HG02763 (cell line): ENCODE results near the gene RASL10A.
A peak's percentile ranks its signal among the peaks of the same experiment; 100 is the strongest.

Source experiments
- ATAC-seq: cut with Tn5 transposase; IDR thresholded peaks from one replicate; pipeline ENCODE4 v1.9.1; 2021; ENCODE audit warnings: mild to moderate bottlenecking, moderate library complexity; ENCODE audit not compliant: unreplicated experiment

Gene RASL10A

DNA sequence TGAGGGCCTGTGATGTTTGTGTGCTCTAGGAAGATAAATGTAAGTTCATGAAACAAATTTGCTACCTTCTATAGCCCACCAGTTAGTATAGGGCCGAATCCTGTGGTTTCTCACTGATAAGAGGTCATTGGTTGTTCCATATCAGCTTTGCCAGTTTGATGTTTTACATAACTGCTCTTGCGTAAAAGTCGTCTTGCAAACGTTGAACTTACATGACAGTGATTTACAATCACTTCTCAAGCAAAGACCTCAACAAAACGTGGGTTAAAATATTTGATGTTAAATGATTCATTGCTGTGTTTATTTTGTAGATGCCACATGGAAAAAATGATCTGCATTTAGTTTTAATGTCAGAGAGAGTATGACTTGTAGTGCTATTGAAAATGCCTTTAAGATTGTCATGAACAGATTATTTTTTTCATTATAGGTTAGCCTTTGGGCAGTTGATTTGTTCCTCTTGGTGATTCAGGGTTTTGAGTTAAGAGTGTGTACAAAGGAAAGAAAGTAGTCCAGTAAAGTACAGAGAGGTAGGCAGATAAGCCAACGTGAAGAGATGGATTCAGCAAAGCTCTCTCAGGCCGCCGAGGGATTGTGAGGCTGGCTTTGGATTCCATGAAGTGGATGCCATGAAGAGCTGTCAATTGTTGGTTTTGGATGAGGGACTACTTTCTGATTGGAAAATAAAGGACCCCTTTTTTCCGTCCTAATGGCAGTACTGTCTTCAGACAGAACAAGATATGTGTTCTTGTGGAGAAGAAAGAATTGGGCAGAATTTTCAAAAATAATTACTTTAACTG, 44.8 kb downstream of the RASL10A start:
- ATAC-seq = no peak

DNA sequence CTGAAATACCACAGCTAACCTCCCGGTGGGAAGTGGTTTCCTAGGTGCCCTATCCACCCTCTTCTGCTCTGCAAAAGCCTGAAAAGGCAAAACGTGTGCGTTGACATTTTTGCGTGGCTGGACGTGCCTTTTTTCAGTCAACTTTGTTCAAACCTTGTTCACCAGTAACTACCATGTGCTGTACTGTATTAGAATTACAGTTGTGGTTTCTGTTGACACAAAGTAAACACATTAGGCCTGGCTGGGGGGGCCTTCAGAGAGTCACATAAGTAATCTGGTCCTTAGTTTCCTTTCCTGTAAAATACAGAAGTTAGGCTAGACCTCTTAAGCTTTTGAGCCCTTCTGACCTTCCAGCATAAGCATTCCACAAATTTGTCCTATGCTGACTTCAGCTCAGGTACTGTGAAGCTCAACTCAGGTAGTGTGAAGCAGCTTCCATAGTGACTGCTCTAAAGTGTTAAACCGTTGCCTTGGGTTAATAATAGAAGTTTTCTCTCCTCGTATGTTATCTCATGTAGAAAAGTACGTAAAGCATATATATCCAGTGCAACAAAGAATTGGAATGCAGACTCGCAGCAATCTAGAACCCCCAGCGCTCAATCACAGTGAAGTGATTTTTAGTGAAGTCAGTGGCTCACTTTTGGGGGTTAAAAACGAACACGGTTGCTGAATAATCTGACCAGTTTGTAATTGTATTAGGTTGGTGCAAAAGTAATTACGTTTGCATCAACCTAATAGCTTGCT, 45.6 kb downstream of the RASL10A start:
- ATAC-seq = no peak

DNA sequence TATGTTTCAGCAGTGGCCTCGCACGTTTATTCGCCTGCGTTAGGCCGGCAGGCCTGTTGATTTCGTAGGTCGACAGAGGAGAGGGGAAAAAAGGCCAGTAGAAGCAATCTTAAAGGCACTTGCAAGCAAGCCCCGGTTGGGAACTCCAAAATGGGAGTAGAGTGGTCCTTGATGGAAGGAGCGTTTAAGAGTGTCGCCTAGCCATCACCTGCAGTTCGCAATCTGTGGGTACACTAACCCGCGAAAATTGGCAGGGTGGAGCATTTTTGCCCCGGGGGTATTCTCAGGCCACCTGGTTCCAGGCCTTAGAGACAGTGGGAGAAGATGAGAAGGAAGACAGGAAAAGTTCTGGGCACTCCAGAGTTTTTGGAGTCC, 46.3 kb downstream of the RASL10A start:
- ATAC-seq = no peak

DNA sequence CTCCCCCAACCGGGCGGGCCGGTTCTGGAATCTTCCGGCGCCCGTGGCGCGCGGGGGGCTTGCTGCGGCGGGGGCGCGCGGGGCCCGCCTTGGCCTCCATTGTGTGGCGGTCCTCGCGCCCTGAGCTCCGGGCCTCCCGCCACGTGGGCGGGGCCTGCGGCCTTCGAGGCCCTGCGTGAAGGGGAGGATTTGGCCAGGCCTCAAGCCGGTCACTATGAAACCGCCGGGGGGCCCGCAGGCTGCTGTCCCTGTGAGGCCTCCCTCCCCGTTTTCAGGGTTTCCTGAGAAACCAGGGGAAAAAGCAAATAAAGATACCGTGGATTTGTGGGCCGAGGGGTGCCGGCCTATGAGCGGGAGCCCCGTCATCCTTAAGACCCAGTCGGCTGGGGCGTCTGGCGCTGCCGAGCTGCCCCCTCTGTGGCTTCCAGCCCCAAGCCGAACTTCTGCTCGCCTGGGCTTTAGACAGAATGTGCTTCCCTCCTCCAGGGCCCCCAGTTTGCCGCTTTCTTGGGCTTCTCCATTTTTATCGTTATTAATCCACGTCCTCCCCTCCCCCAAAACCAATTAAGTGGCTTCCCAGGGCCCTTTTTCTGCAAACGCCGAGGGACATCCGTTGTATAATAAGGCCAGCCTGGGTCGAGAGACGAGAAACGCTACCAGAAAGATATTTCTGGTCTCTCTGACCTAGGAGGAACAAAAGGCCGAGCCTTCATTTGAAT, 46.8 kb downstream of the RASL10A start:
- ATAC-seq = peak; percentile 25

DNA sequence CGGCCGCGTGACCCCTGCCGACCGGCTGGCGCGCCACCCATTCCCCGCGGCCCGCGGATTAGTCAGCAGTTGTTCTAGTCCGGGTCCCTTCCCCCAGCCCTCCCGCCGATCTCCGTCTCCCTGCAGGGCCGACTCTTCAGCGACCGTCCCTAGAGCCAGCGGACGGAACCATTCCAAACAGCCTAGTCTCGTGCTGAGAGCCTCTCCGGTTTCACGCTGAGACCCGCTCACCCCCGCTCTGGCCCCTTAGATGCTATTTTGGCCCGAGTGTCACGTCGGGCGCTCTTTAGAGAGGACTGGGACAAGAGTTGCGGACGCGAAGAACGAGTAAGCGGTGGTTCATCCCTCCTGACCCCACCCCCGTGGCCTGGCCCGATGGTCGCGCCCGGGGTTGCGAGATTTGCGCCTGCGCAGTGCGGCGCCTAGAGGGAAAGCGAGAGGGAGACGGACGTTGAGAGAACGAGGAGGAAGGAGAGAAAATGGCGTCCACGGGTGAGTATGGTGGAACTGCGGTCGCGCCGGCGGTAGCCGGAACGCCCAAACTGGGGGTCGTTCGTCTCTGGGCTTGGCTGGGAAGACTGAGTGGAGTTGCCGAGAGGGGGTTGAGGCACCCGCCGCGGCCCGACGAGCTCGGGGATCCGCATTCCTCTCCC, 47.5 kb downstream of the RASL10A start, which contains the start of the genes EWSR1 and RHBDD3:
Gene EWSR1 (plus strand): TSS at position 411 of the 653 bp plus-strand sequence. CDS start 69 bp downstream, at position 480.
Gene RHBDD3 (minus strand): TSS at position 124 of the 653 bp plus-strand sequence. CDS start 2,355 bp downstream, outside the sequence.
- peak; percentile 76 for ATAC-seq

DNA sequence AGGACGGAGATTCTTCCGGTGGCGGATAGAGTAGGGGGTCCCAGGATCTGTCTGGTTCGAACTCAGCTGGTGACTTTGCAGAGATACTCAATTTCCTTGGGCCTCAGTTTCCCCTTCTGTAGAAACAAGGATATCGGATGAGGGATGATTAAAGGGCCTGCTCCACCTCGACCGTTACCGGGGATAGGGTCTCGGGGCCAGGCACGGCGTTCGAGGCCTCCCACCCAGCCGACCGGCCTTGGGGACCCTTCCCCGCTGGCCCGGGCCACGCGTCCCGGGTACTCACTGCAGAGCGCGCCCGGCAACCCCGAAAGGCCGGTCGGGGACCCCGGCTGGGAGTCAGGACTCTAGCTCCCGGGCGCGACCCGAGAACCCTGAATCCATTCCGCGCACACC, 48.0 kb downstream of the RASL10A start:
- no peak for ATAC-seq

DNA sequence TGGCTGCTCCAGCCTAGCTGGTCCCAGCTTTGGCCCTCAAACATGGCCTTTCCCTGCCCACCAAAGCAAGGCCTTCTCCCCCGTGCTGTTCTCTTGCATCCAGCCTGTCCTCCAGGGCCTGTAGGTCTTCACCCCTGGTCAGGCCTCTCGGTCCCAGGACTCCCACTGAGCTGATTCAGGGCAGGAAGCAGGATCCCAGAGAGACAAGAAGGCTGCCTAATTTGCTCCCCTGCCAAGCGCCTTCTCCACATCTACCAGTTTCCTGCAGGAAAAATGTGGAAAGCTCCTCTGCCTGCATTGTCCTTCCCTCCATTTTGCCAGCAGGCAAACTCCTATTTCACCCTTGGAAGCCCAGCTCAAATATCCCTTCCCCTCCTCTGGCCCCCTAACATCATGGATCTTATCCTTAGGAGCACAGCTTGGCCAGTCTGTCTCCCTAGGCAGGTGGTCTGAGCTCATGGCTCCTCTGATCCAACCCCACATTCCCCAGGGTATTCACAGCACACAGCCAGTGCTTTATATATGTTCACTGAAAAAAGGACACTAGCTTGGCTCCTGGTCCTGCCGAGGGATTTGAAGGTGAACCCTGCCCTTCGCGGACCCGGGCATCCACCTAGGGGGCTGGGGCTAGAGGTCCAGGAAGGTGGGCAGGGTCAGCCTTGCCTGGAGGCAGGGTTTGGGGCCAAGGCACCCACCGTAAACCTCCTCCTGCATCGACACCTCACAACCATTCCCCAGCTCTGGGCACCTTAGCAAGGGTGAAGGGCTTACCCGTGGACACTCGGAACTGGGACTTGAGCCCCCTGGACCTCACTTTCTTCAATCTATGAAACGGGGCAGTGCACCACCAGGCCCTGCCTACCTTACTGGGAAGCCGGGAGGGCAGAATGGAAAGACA, 48.7 kb downstream of the RASL10A start:
- no peak for ATAC-seq

DNA sequence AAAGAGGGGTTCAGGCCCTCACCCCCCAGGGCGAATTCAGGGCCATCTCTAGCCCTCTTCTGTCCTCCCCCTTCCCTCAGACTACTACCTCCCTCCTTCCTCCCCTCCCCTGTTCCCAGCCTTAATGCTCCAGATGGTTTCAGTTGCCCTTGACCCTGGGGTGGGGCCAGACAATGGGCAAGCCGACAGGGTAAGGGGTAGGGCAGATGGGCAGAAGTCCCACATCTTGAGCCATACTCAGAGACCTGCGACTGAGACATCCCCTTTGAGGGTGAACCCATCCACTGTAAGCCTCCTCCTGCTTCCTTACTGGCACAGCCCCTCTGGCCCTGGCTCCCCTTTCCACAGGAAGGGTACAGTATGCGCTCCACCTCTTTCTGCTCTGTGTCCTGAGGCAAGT, 49.6 kb downstream of the RASL10A start:
- no peak for ATAC-seq

DNA sequence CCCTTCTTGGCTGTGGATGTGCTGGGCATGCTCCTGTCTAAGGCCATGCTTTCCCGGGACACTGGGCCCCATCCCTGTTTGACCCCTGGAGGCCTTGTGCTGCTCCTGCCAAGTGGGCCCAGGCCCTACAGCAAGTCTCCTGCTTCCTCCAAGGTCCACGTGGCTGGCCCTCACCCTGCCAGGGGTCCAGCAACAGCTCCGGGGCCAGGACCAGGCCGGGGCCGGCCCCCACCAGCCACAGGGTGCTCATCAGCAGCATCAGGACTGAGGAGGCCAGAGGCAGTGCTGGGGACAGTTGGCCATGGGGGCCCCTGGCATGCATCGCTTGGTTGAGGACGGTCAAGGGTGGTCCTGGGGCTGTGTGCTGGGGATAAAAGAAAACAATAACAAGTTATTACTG, 50.2 kb downstream of the RASL10A start:
- no peak for ATAC-seq

DNA sequence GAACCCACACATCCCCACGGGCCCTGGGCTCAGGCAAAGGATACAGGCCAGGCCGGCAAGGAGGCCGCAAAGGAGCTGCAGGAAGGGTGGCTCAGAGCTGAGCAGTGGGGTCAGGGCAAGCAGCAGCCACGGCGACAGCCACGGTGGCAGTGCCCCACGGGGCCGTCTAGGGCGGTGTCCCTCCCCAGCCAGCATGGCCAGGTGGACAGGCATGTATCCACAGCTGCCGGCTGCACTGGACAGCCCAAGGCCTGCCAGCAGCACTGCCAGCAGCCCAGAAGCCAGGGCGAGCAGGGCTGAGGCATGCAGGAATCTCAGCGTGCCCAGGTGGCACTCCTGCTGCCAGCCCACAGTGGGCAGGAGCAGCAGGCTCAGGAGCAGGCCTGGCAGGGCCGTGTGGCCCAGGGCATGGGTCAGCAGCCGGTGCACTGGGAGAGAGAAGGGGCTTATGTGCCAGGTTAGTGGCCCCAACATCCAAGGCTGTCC, 51.7 kb downstream of the RASL10A start:
- ATAC-seq = no peak
